Measurements from ENCODE around the gene KCNJ13.

Gene KCNJ13

GRCh38 chr2:232772531-232772930 lies 3.8 kb downstream of the KCNJ13 start:
- H3K4me1 ChIP-seq: peaks cover 26% of the 10 kb centered on the region
- H3K4me2 ChIP-seq: peak overlapping the region; percentile 54
- H3K9me3 ChIP-seq: no peaks in the 10 kb centered on the region
- H3K27ac ChIP-seq: peak overlapping the region; percentile 24; the same call in 1 of the 2 replicates
- no peak overlapping the region for H3K4me3 ChIP-seq
- H3K9ac ChIP-seq: no peak overlapping the region
- TF ChIP-seq Cebpa-rat (IDR thresholded peaks at IDR 0.05): no peak
- H3K27me3 ChIP-seq: no peaks in the 10 kb centered on the region
- no peaks in the 10 kb centered on the region for H4K20me1 ChIP-seq
- H3K36me3 ChIP-seq: peaks cover 37% of the 10 kb centered on the region

DNA sequence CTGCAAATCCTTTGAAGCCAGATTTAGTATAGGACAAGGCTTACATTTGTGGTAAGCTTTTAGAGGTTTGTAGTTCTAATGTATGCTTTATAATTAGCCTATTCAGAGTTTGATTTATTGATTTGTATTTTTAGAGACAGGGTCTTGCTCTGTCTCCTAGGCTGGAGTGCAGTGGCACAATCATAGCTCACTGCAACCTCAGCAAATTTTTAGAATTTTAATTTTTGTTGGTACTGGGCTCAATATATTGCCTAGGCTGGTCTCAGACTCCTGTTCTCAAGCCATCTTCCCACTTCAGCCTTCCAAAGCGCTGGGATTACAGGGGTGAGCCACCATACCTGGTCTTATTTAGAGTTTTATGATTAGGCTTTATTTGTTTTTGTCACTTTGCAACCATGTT lies 4.5 kb downstream of the KCNJ13 start:
- Histone ChIP-seq H3K36me3 (peaks cover 37% of the 10 kb centered on the region), H3K4me3 (no peak overlapping the region), H3K9ac (no peak overlapping the region), H3K27me3 (no peaks in the 10 kb centered on the region), H4K20me1 (no peaks in the 10 kb centered on the region), H3K4me1 (peaks cover 26% of the 10 kb centered on the region), H3K27ac (0 out of 2 replicates have a peak overlapping the region, but pooled peaks have one; percentile 24), H3K9me3 (no peaks in the 10 kb centered on the region), H3K4me2 (peak overlapping the region; percentile 54)
- no peak for TF ChIP-seq Cebpa-rat (IDR thresholded peaks at IDR 0.05)

DNA sequence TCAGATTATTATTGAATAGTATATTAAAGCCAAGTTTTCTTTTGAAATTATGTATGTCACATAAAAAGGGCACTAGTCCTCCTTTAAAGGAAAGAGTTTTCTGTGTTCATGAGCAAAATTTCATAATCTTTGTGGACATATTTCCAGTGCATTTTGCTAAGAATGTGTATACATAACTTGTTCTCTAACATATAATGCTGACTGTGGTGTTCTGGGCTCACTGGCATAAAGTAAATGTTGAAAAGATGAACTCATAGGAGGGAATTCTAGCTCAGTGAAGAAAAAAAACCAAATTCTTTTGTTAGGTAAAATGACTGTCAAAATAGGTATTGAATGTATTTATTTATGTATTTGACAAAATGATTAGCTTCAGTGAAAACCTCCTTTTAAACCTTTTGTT lies 6.2 kb downstream of the KCNJ13 start:
- Histone ChIP-seq H4K20me1 (no peaks in the 10 kb centered on the region), H3K4me2 (no peak overlapping the region), H3K27me3 (no peaks in the 10 kb centered on the region), H3K36me3 (peaks cover 47% of the 10 kb centered on the region), H3K4me3 (no peak overlapping the region), H3K9me3 (no peaks in the 10 kb centered on the region), H3K4me1 (peaks cover 26% of the 10 kb centered on the region), H3K27ac (no peak overlapping the region), H3K9ac (no peak overlapping the region)
- TF ChIP-seq Cebpa-rat (IDR thresholded peaks at IDR 0.05): no peak

DNA sequence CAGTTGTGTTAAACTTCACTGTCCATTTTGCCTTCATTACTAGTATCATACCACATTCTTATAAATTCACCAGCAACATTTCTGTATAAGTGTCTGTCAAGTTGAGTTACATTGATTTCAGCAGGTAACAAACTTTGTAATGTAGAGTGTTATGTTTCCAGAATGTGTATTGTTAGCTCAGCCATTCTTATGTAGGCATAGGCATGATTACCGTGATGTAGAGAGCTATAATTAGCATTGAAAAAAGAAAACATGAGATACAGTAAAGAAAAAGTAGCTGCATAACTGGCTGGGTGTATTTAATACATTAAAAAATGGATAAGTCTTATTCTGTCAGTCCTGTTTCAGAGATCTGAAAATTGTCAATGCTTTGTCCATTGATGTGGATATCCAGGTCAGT lies 8.5 kb downstream of the KCNJ13 start:
- H3K36me3 ChIP-seq: peaks cover 61% of the 10 kb centered on the region
- no peak for TF ChIP-seq Cebpa-rat (IDR thresholded peaks at IDR 0.05)
- no peak overlapping the region for H3K9ac ChIP-seq
- no peaks in the 10 kb centered on the region for H3K27me3 ChIP-seq
- peaks cover 23% of the 10 kb centered on the region for H3K4me1 ChIP-seq
- H4K20me1 ChIP-seq: no peaks in the 10 kb centered on the region
- no peaks in the 10 kb centered on the region for H3K9me3 ChIP-seq
- no peak overlapping the region for H3K4me3 ChIP-seq
- H3K27ac ChIP-seq: no peak overlapping the region
- H3K4me2 ChIP-seq: no peak overlapping the region

GRCh38 chr2:232761301-232761907 lies 15.0 kb downstream of the KCNJ13 start:
- Histone ChIP-seq H3K27me3 (no peaks in the 10 kb centered on the region), H3K9ac (no peak overlapping the region), H3K4me1 (no peaks in the 10 kb centered on the region), H4K20me1 (0 out of 2 replicates have a peak, but pooled peaks cover 14% of the 10 kb centered on the region), H3K4me2 (no peak overlapping the region), H3K36me3 (peaks cover 77% of the 10 kb centered on the region), H3K27ac (no peak overlapping the region), H3K4me3 (no peak overlapping the region), H3K9me3 (no peaks in the 10 kb centered on the region)
- no peak for TF ChIP-seq Cebpa-rat (IDR thresholded peaks at IDR 0.05)

DNA sequence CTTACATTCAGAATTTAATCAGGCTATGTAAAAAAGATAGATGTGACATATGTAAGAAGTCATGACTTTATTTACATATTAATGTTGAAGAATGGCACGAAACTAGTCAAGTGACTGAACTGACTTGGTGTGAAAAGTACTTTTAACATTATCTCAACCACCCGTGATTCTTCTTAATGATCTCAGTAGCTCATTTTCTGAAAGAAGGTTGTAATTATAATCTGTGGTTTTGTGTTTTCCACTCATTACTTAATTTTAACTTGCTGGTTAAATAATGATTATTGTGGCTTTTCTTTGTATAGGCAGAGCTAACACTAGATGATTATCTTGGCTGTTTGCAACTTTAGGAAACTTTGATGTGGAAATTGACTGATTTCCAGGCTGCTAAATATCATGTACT lies 18.5 kb downstream of the KCNJ13 start:
- Histone ChIP-seq H4K20me1 (0 out of 2 replicates have a peak, but pooled peaks cover 19% of the 10 kb centered on the region), H3K4me2 (no peak overlapping the region), H3K9me3 (no peaks in the 10 kb centered on the region), H3K36me3 (peaks cover 71% of the 10 kb centered on the region), H3K4me3 (no peak overlapping the region), H3K4me1 (no peaks in the 10 kb centered on the region), H3K27me3 (no peaks in the 10 kb centered on the region), H3K9ac (no peak overlapping the region), H3K27ac (no peak overlapping the region)
- no peak for TF ChIP-seq Cebpa-rat (IDR thresholded peaks at IDR 0.05)

- H3K36me3 ChIP-seq: peaks cover 73% of the 10 kb centered on the region
Observed at GRCh38 chr2:232750135-232750671, 26.2 kb downstream of the KCNJ13 start.

DNA sequence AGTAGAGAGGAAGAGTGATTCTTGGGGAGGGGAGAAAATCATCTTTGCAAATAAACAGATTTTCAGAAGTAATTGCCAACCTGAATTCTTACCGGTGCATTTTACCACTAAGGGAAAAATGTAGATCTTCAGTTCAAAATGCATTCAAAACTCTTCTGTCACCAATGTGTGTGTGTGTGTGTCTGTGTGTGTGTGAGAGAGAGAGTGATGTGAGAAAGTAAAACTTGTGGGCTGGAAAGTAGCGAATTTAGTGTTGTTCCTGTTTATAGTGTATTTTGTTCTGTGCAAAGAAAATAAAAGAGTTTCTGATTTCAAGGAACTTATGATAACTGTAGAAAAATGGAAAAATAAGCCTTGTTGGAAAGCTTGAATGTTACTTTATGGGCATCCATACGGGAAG lies 27.0 kb downstream of the KCNJ13 start:
- H3K4me1 ChIP-seq: no peaks in the 10 kb centered on the region
- H3K9me3 ChIP-seq: no peaks in the 10 kb centered on the region
- no peak overlapping the region for H3K4me3 ChIP-seq
- H4K20me1 ChIP-seq: peaks cover 10% of the 10 kb centered on the region; the same call in 1 of the 2 replicates
- no peaks in the 10 kb centered on the region for H3K27me3 ChIP-seq
- H3K4me2 ChIP-seq: no peak overlapping the region
- no peak overlapping the region for H3K9ac ChIP-seq
- H3K36me3 ChIP-seq: peaks cover 78% of the 10 kb centered on the region
- no peak overlapping the region for H3K27ac ChIP-seq
- TF ChIP-seq Cebpa-rat (IDR thresholded peaks at IDR 0.05): no peak

More at GRCh38 chr2:232750135-232750671, 26.2 kb downstream of the KCNJ13 start:
- Histone ChIP-seq H3K4me1 (no peaks in the 10 kb centered on the region), H3K27me3 (no peaks in the 10 kb centered on the region), H3K4me2 (no peak overlapping the region), H3K4me3 (no peak overlapping the region), H3K9me3 (no peaks in the 10 kb centered on the region), H4K20me1 (peaks cover 9% of the 10 kb centered on the region; the same call in 1 of the 2 replicates), H3K9ac (no peak overlapping the region), H3K27ac (no peak overlapping the region)
- no peak for TF ChIP-seq Cebpa-rat (IDR thresholded peaks at IDR 0.05)

- no peak for TF ChIP-seq Cebpa-rat (IDR thresholded peaks at IDR 0.05)
- Histone ChIP-seq H3K9me3 (no peaks in the 10 kb centered on the region), H3K4me1 (no peaks in the 10 kb centered on the region), H3K9ac (no peak overlapping the region), H4K20me1 (peaks cover 10% of the 10 kb centered on the region; the same call in 1 of the 2 replicates), H3K27me3 (no peaks in the 10 kb centered on the region), H3K36me3 (peaks cover 80% of the 10 kb centered on the region), H3K4me3 (no peak overlapping the region), H3K27ac (no peak overlapping the region), H3K4me2 (no peak overlapping the region)
Observed at GRCh38 chr2:232748038-232748437, 28.3 kb downstream of the KCNJ13 start.

DNA sequence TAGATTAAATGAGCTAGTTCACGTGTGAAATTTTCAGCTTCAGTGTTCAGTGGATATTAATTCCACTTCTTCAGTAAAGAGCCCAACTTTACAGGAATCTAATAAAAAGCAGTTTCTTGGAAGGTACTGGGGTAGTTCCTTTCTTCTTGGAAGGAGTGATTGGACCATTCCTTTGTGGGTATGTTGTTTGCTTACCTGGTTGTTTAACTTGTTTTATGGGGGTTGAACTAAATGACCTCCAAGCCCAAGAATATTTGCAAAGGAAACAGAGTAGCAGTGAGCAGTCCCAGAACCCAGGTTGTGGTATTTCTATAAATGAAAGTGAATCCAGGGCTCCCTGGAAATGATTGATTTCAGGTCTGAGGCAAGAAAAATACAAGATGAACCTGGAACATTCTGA lies 31.4 kb downstream of the KCNJ13 start:
- Histone ChIP-seq H3K27me3 (no peaks in the 10 kb centered on the region), H3K36me3 (peaks cover 71% of the 10 kb centered on the region), H3K4me1 (no peaks in the 10 kb centered on the region), H4K20me1 (peaks cover 10% of the 10 kb centered on the region; the same call in 1 of the 2 replicates), H3K9ac (no peak overlapping the region), H3K27ac (no peak overlapping the region), H3K4me2 (no peak overlapping the region), H3K4me3 (no peak overlapping the region), H3K9me3 (no peaks in the 10 kb centered on the region)
- TF ChIP-seq Cebpa-rat (IDR thresholded peaks at IDR 0.05): no peak

All from BLaER1 (cell line).